HCT116 (cell line): ENCODE data around the gene PLCH2. TPM values are rescaled to one million over a fixed set of nuclear protein-coding genes. Genes with fewer than 3 reads are reported as not detected.

ENCODE experiments used
- ATAC-seq: fragments of 200-7000 bp; cut with Tn5 transposase; 2 replicates; pipeline ENCODE4 v1.9.1; 2020; ENCODE audit warnings: mild to moderate bottlenecking, moderate library complexity
- BruUV-seq: library from RNA; stranded (reverse); fragments of 400-500 nt; replicated peaks from 2 replicates; lab custom pipeline; 2021; lab: Mats Ljungman, UMichigan
- CTCF ChIA-PET: fragments of 300-600 bp; sonication (Branson Sonifier 250); formaldehyde crosslinking; loops from one replicate; lab custom pipeline; 2021; ENCODE audit warnings: antibody characterized with exemption; lab: Charles Lee
- POLR2A ChIA-PET: fragments of 300-600, 350-600 bp; sonication (Branson Sonifier 250); formaldehyde crosslinking; loops from one replicate; lab custom pipeline; 2021; ENCODE audit warnings: antibody characterized with exemption; lab: Charles Lee
- RAD21 ChIA-PET, 2 experiments: fragments of 300-600 bp; sonication (Branson Sonifier 250); formaldehyde crosslinking; loops; one replicate each; lab custom pipeline; 2023; ENCODE audit warnings: low total read pairs in 2 of 2; ENCODE audit not compliant: uncharacterized antibody in 2 of 2, unreplicated experiment in 2 of 2, low non-redundant PET in 1 of 2; lab: Charles Lee
- DNase-seq: peaks from one replicate; pipeline ENCODE4 v3.0.0-alpha.2; 2010; ENCODE audit warnings: low read depth, low spot score
- H2AFZ ChIP-seq: fragments of 200-600 bp; shearing (Covaris generic), sonication (generic); 2 replicates; pipeline ENCODE4 v1.6.1; 2017; ENCODE audit warnings: low read depth, mixed run types, mixed read lengths, antibody characterized with exemption, low read length; ENCODE audit not compliant: poor library complexity, severe bottlenecking
- H3K27ac ChIP-seq: 2 replicates; pipeline ENCODE4 v1.5.1; 2012; ENCODE audit warnings: low read depth, low read length
- H3K27me3 ChIP-seq: fragments of 200-600 bp; sonication (generic); 2 replicates; pipeline ENCODE4 v1.6.1; 2016; ENCODE audit warnings: mixed run types, low read length, mixed read lengths; ENCODE audit not compliant: insufficient read depth
- H3K36me3 ChIP-seq, 2 experiments: fragments of 200-500 bp in 1 of 2; fragments of 200-600 bp in 1 of 2; sonication (Bioruptor generic) in 1 of 2; sonication (generic) in 1 of 2; 2 replicates each; pipeline versions ENCODE4 v1.5.1 to v1.6.1; 2014 to 2016; ENCODE audit warnings: low read length in 2 of 2, inconsistent platforms in 1 of 2, mixed read lengths in 1 of 2, mixed run types in 1 of 2; ENCODE audit not compliant: insufficient read depth in 2 of 2, control insufficient read depth in 1 of 2
- H3K4me1 ChIP-seq, 2 experiments: fragments of 200-600 bp in 1 of 2; sonication (generic) in 1 of 2; 2 replicates each; pipeline versions ENCODE4 v1.5.1 to v1.6.1; 2012 to 2017; ENCODE audit warnings: low read length in 2 of 2, inconsistent platforms in 1 of 2, mild to moderate bottlenecking in 1 of 2, mixed read lengths in 1 of 2, mixed run types in 1 of 2, moderate library complexity in 1 of 2; ENCODE audit not compliant: insufficient read depth in 2 of 2, control insufficient read depth in 1 of 2
- H3K4me2 ChIP-seq: fragments of 200-600 bp; sonication (generic); 2 replicates; pipeline ENCODE4 v1.6.1; 2017; ENCODE audit warnings: mixed run types, low read length, mixed read lengths
- H3K4me3 ChIP-seq, 2 experiments: fragments of 200-600 bp in 1 of 2; sonication (generic) in 1 of 2; replicated peaks in 1 of 2; 2 replicates each; pipeline ENCODE4 v1.5.1; 2011 to 2016; ENCODE audit warnings: low read length in 2 of 2, control low read depth in 1 of 2, low read depth in 1 of 2, mild to moderate bottlenecking in 1 of 2, mixed read lengths in 1 of 2, mixed run types in 1 of 2
- H3K79me2 ChIP-seq: fragments of 200-600 bp; sonication (generic); 2 replicates; pipeline ENCODE4 v1.6.1; 2017; ENCODE audit warnings: mild to moderate bottlenecking, mixed run types, low read length, moderate library complexity, mixed read lengths; ENCODE audit not compliant: insufficient read depth
- H3K9ac ChIP-seq: fragments of 200-600 bp; sonication (generic); 2 replicates; pipeline ENCODE4 v1.6.1; 2016; ENCODE audit warnings: low read length, mixed read lengths
- H3K9me2 ChIP-seq: fragments of 200-600 bp; sonication (generic), shearing (Covaris generic); 2 replicates; pipeline ENCODE4 v1.6.1; 2017; ENCODE audit warnings: mixed run types, mild to moderate bottlenecking, moderate library complexity; ENCODE audit not compliant: insufficient read depth
- H3K9me3 ChIP-seq, 2 experiments: fragments of 200-500 bp in 1 of 2; fragments of 200-600 bp in 1 of 2; sonication (Bioruptor generic) in 1 of 2; sonication (generic) in 1 of 2; 2 replicates each; pipeline ENCODE4 v1.6.1; 2014 to 2017; ENCODE audit warnings: low read length in 2 of 2, mixed read lengths in 2 of 2, inconsistent platforms in 1 of 2, low read depth in 1 of 2, mild to moderate bottlenecking in 1 of 2, mixed run types in 1 of 2, moderate library complexity in 1 of 2; ENCODE audit not compliant: control insufficient read depth in 1 of 2, insufficient read depth in 1 of 2
- H4K20me1 ChIP-seq: fragments of 200-600 bp; sonication (generic), shearing (Covaris generic); 2 replicates; pipeline ENCODE4 v1.6.1; 2017; ENCODE audit warnings: mixed run types, mild to moderate bottlenecking, moderate library complexity; ENCODE audit not compliant: insufficient read depth
- CBX3 ChIP-seq: IDR thresholded peaks from 2 replicates; pipeline ENCODE4 v1.6.1; 2012; ENCODE audit warnings: low read depth
- EGR1 ChIP-seq: IDR thresholded peaks from 2 replicates; pipeline ENCODE4 v1.6.1; 2012; ENCODE audit warnings: low read depth
- ELF1 ChIP-seq: IDR thresholded peaks from 2 replicates; pipeline ENCODE4 v1.6.1; 2012; ENCODE audit warnings: low read depth, borderline replicate concordance
- EZH2 ChIP-seq: fragments of 200-600 bp; sonication (generic); IDR thresholded peaks from 2 replicates; pipeline ENCODE4 v1.6.1; 2017; ENCODE audit warnings: antibody characterized with exemption, mixed run types
- EZH2phosphoT487 ChIP-seq: fragments of 200-600 bp; IDR thresholded peaks from 2 replicates; pipeline ENCODE4 v1.6.1; 2018; ENCODE audit warnings: antibody characterized with exemption, borderline replicate concordance
- FOSL1 ChIP-seq: IDR thresholded peaks from 2 replicates; pipeline ENCODE4 v1.6.1; 2012; ENCODE audit warnings: low read depth
- JUND ChIP-seq: IDR thresholded peaks from 2 replicates; pipeline ENCODE4 v1.6.1; 2012
- POLR2AphosphoS5 ChIP-seq: IDR thresholded peaks from 2 replicates; pipeline ENCODE4 v1.6.1; 2011; ENCODE audit warnings: mild to moderate bottlenecking, low read depth, low read length, moderate library complexity
- SIN3A ChIP-seq: IDR thresholded peaks from 2 replicates; pipeline ENCODE4 v1.6.1; 2012; ENCODE audit warnings: low read depth
- TCF7L2 ChIP-seq: IDR thresholded peaks from 2 replicates; pipeline ENCODE4 v1.7.0; 2011; ENCODE audit warnings: borderline replicate concordance, inconsistent platforms; ENCODE audit not compliant: insufficient read depth, insufficient read length; ENCODE audit errors: extremely low read depth
- YY1 ChIP-seq: IDR thresholded peaks from 2 replicates; pipeline ENCODE4 v1.6.1; 2011; ENCODE audit warnings: low read length, low read depth, moderate library complexity, mild to moderate bottlenecking; ENCODE audit not compliant: insufficient replicate concordance; ENCODE audit errors: extremely low read depth
- ZNF274 ChIP-seq: fragments of 200-500 bp; sonication (Bioruptor generic); IDR thresholded peaks from 2 replicates; pipeline ENCODE4 v1.6.1; 2014; ENCODE audit warnings: mild to moderate bottlenecking, low read depth, low read length, inconsistent platforms
- intact Hi-C: fragments of 100-400 bp; cut with micrococcal nuclease; formaldehyde crosslinking; loops from 2 replicates; pipeline ENCODE4 v1.10.0; 2022
- total RNA-seq: library from RNA; stranded (reverse); gene quantifications from one replicate; pipeline ENCODE4 v1.2.1, GENCODE V29; 2021; ENCODE audit not compliant: unreplicated experiment
- TF ChIP-seq, protein P1 (sequence below): IDR thresholded peaks from 2 replicates; pipeline ENCODE4 v1.6.1; 2012
- TF ChIP-seq, protein P2 (sequence below): IDR thresholded peaks from 2 replicates; pipeline ENCODE4 v1.6.1; 2012; ENCODE audit warnings: low read depth
- TF ChIP-seq, protein P3 (sequence below), 3 experiments: fragments of 200-600 bp in 1 of 3; sonication (generic) in 1 of 3; IDR thresholded peaks in 2 of 3; conservative IDR thresholded peaks in 1 of 3; 2 replicates each; pipeline ENCODE4 v1.5.1; 2012 to 2017; ENCODE audit warnings: low read depth in 2 of 3, low read length in 2 of 3, antibody characterized with exemption in 1 of 3, borderline replicate concordance in 1 of 3, control low read depth in 1 of 3, mild to moderate bottlenecking in 1 of 3, mixed read lengths in 1 of 3, mixed run types in 1 of 3, moderate library complexity in 1 of 3; ENCODE audit not compliant: insufficient read depth in 1 of 3
- TF ChIP-seq, protein P4 (sequence below): IDR thresholded peaks from 2 replicates; pipeline ENCODE4 v1.6.1; 2011; ENCODE audit warnings: mild to moderate bottlenecking, low read length, moderate library complexity; ENCODE audit not compliant: insufficient replicate concordance; ENCODE audit errors: extremely low read depth

PLCH2 gene
- total RNA-seq, 1 experiment from 2014 or later = 2.0 TPM

DNA sequence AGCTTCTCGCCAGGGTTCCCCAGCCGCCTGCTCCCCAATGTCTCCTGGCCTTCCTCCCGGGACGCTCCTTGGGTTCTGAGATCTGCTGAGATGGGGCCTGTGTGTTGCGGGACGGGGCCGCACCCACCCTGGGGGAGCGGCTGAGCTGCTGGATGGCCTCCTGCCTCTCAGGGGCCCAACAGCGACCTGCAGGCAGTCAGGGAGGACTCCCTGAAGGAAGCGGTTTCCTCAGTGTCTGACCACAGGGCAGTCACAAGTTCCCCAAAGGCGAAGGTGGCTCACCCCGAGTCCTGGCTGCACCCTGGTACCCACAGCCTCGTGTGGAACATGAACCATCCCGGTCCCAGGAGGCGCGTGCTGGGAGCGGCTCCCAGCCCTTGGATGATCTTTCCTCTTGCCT lies 18.6 kb upstream of the PLCH2 start (continued):
- TF ChIP-seq CBX3 = no peak
- TF ChIP-seq POLR2AphosphoS5 = no peak
- TF ChIP-seq YY1 = no peak
- TF ChIP-seq SIN3A = no peak
- no peak for TF ChIP-seq ELF1
- TF ChIP-seq EGR1 = no peak
- no peak for TF ChIP-seq JUND
- TF ChIP-seq, protein P1, sequence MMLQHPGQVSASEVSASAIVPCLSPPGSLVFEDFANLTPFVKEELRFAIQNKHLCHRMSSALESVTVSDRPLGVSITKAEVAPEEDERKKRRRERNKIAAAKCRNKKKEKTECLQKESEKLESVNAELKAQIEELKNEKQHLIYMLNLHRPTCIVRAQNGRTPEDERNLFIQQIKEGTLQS = no peak

DNA sequence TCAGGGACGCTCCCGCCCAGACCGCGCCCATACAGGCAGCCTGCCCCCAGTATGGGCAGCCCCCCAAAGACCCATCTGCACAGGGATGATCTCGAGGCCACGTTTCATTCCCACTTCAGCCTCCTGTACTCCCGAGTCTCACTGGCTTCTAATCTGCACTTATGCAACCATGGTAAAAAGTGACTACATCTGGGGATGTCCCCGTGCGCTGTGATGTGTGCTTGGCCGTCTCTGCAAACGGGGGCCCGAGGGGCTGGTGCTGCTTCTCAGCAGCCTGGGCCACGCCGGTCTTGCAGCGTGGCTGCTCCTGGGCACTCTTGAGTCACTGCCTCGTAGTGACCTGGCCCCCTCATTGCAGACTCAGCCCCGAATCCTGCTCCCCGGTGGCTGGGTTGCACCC lies 17.4 kb upstream of the PLCH2 start:
- H4K20me1 ChIP-seq = no peaks in the 10 kb centered on the region
- no TSS peak for BruUV-seq
- no peak overlapping the region for H3K4me3 ChIP-seq
- H3K4me1 ChIP-seq = no peaks in the 10 kb centered on the region
- no peak for DNase-seq
- CTCF ChIA-PET = no interaction called here
- no peaks in the 10 kb centered on the region for H3K9me2 ChIP-seq
- POLR2A ChIA-PET = no interaction called here
- H2AFZ ChIP-seq = no peak overlapping the region
- H3K9me3 ChIP-seq = no peaks in the 10 kb centered on the region
- no peaks in the 10 kb centered on the region for H3K36me3 ChIP-seq
- H3K27me3 ChIP-seq = no peaks in the 10 kb centered on the region
- ATAC-seq = no peak
- no peak overlapping the region for H3K27ac ChIP-seq
- no peak overlapping the region for H3K4me2 ChIP-seq
- intact Hi-C loops = no loop called here
- H3K79me2 ChIP-seq = no peaks in the 10 kb centered on the region
- RAD21 ChIA-PET = no interaction called here
- no peak overlapping the region for H3K9ac ChIP-seq
- TF ChIP-seq POLR2AphosphoS5 (no peak), ELF1 (no peak), JUND (no peak), ZNF274 (no peak), YY1 (no peak), EGR1 (no peak), FOSL1 (no peak), TCF7L2 (no peak), EZH2 (no peak), EZH2phosphoT487 (no peak), CBX3 (no peak)
- TF ChIP-seq, protein P2, sequence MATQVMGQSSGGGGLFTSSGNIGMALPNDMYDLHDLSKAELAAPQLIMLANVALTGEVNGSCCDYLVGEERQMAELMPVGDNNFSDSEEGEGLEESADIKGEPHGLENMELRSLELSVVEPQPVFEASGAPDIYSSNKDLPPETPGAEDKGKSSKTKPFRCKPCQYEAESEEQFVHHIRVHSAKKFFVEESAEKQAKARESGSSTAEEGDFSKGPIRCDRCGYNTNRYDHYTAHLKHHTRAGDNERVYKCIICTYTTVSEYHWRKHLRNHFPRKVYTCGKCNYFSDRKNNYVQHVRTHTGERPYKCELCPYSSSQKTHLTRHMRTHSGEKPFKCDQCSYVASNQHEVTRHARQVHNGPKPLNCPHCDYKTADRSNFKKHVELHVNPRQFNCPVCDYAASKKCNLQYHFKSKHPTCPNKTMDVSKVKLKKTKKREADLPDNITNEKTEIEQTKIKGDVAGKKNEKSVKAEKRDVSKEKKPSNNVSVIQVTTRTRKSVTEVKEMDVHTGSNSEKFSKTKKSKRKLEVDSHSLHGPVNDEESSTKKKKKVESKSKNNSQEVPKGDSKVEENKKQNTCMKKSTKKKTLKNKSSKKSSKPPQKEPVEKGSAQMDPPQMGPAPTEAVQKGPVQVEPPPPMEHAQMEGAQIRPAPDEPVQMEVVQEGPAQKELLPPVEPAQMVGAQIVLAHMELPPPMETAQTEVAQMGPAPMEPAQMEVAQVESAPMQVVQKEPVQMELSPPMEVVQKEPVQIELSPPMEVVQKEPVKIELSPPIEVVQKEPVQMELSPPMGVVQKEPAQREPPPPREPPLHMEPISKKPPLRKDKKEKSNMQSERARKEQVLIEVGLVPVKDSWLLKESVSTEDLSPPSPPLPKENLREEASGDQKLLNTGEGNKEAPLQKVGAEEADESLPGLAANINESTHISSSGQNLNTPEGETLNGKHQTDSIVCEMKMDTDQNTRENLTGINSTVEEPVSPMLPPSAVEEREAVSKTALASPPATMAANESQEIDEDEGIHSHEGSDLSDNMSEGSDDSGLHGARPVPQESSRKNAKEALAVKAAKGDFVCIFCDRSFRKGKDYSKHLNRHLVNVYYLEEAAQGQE = no peak
- TF ChIP-seq, protein P3, sequence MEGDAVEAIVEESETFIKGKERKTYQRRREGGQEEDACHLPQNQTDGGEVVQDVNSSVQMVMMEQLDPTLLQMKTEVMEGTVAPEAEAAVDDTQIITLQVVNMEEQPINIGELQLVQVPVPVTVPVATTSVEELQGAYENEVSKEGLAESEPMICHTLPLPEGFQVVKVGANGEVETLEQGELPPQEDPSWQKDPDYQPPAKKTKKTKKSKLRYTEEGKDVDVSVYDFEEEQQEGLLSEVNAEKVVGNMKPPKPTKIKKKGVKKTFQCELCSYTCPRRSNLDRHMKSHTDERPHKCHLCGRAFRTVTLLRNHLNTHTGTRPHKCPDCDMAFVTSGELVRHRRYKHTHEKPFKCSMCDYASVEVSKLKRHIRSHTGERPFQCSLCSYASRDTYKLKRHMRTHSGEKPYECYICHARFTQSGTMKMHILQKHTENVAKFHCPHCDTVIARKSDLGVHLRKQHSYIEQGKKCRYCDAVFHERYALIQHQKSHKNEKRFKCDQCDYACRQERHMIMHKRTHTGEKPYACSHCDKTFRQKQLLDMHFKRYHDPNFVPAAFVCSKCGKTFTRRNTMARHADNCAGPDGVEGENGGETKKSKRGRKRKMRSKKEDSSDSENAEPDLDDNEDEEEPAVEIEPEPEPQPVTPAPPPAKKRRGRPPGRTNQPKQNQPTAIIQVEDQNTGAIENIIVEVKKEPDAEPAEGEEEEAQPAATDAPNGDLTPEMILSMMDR (IDR thresholded peaks at IDR 0.05 in 2 of 3, conservative IDR thresholded peaks at IDR 0.05 in 1 of 3; ENCODE audit: borderline replicate concordance in 1 of 3, insufficient read depth in 1 of 3, low read depth in 2 of 3, low read length in 2 of 3) = no peak
- TF ChIP-seq, protein P1 = no peak
- TF ChIP-seq, protein P4, sequence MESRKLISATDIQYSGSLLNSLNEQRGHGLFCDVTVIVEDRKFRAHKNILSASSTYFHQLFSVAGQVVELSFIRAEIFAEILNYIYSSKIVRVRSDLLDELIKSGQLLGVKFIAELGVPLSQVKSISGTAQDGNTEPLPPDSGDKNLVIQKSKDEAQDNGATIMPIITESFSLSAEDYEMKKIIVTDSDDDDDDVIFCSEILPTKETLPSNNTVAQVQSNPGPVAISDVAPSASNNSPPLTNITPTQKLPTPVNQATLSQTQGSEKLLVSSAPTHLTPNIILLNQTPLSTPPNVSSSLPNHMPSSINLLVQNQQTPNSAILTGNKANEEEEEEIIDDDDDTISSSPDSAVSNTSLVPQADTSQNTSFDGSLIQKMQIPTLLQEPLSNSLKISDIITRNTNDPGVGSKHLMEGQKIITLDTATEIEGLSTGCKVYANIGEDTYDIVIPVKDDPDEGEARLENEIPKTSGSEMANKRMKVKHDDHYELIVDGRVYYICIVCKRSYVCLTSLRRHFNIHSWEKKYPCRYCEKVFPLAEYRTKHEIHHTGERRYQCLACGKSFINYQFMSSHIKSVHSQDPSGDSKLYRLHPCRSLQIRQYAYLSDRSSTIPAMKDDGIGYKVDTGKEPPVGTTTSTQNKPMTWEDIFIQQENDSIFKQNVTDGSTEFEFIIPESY = no peak
